OCI-LY7 (cell line): ENCODE measurements around the gene MTHFD2. TPM values are rescaled to one million over a fixed set of nuclear protein-coding genes. Genes with fewer than 3 reads are reported as not detected.
A peak's percentile ranks its signal among the peaks of the same experiment; 100 is the strongest.

Source experiments
- Bru-seq: library from RNA; stranded (reverse); fragments of 400-500 nt; gene quantifications from one replicate; lab custom pipeline; 2021; lab: Mats Ljungman, UMichigan
- BruChase-seq, 2 experiments: library from RNA; stranded (reverse); fragments of 400-500 nt; gene quantifications; one replicate each; lab custom pipeline; 2021; lab: Mats Ljungman, UMichigan
- BruUV-seq: library from RNA; stranded (reverse); fragments of 400-500 nt; replicated peaks from 2 replicates; lab custom pipeline; 2021; lab: Mats Ljungman, UMichigan
- CTCF ChIA-PET: fragments of 300-600 bp; sonication (Branson Sonifier 250); formaldehyde crosslinking; loops from one replicate; lab custom pipeline; 2022; ENCODE audit warnings: antibody characterized with exemption; ENCODE audit not compliant: unreplicated experiment; lab: Charles Lee
- POLR2A ChIA-PET: fragments of 300-600 bp; sonication (Branson Sonifier 250); formaldehyde crosslinking; loops from one replicate; lab custom pipeline; 2022; ENCODE audit warnings: antibody characterized with exemption; lab: Charles Lee
- DNase-seq: peaks from one replicate; pipeline ENCODE4 v3.0.0-alpha.2; 2015; ENCODE audit warnings: low spot score
- H2AFZ ChIP-seq: fragments of 200-600 bp; sonication (generic), shearing (Covaris generic); 2 replicates; pipeline ENCODE4 v1.6.1; 2014; ENCODE audit warnings: mild to moderate bottlenecking, antibody characterized with exemption, low read length, moderate library complexity
- H3K27ac ChIP-seq: fragments of 200-600 bp; sonication (generic); 2 replicates; pipeline ENCODE4 v1.5.1; 2014; ENCODE audit warnings: mixed run types, low read depth, mild to moderate bottlenecking, moderate library complexity, low read length, inconsistent platforms; ENCODE audit not compliant: poor library complexity, severe bottlenecking
- H3K36me3 ChIP-seq: fragments of 200-600 bp; sonication (generic); 2 replicates; pipeline ENCODE4 v1.6.1; 2014; ENCODE audit warnings: mild to moderate bottlenecking, antibody characterized with exemption, low read length, moderate library complexity, mixed read lengths; ENCODE audit not compliant: insufficient read depth
- H3K4me1 ChIP-seq: fragments of 200-600 bp; sonication (generic); 2 replicates; pipeline ENCODE4 v1.5.1; 2014; ENCODE audit warnings: mild to moderate bottlenecking, low read length; ENCODE audit not compliant: insufficient read depth, poor library complexity, severe bottlenecking
- H3K4me2 ChIP-seq: fragments of 200-600 bp; sonication (generic); 2 replicates; pipeline ENCODE4 v1.6.1; 2014; ENCODE audit warnings: mild to moderate bottlenecking, low read length
- H3K4me3 ChIP-seq: fragments of 200-600 bp; sonication (generic); 2 replicates; pipeline ENCODE4 v1.5.1; 2014; ENCODE audit warnings: mild to moderate bottlenecking, low read depth, low read length; ENCODE audit not compliant: poor library complexity, severe bottlenecking
- H3K79me2 ChIP-seq: fragments of 200-600 bp; sonication (generic); 2 replicates; pipeline ENCODE4 v1.6.1; 2016; ENCODE audit warnings: low read depth, mild to moderate bottlenecking, low read length, moderate library complexity, mixed read lengths; ENCODE audit not compliant: insufficient read depth
- H3K9me2 ChIP-seq: fragments of 200-600 bp; sonication (generic); 2 replicates; pipeline ENCODE4 v1.6.1; 2016; ENCODE audit warnings: mild to moderate bottlenecking, low read length, mixed read lengths; ENCODE audit not compliant: insufficient read depth
- H3K9me3 ChIP-seq: fragments of 200-600 bp; sonication (generic); 2 replicates; pipeline ENCODE4 v1.6.1; 2014; ENCODE audit warnings: mild to moderate bottlenecking, mixed run types, low read length, mixed read lengths
- H4K20me1 ChIP-seq: fragments of 200-600 bp; sonication (generic); 2 replicates; pipeline ENCODE4 v1.6.1; 2014; ENCODE audit warnings: mild to moderate bottlenecking, antibody characterized with exemption, low read length, moderate library complexity, mixed read lengths; ENCODE audit not compliant: insufficient read depth
- CTCF ChIP-seq: fragments of 200-600 bp; sonication (generic); conservative IDR thresholded peaks from 2 replicates; pipeline ENCODE4 v1.5.1; 2014; ENCODE audit warnings: mild to moderate bottlenecking, antibody characterized with exemption, low read length, moderate library complexity, mixed read lengths
- EZH2phosphoT487 ChIP-seq: fragments of 200-600 bp; sonication (generic); IDR thresholded peaks from 2 replicates; pipeline ENCODE4 v1.6.1; 2018; ENCODE audit warnings: low read depth, borderline replicate concordance, mild to moderate bottlenecking, mixed run types, antibody characterized with exemption, low read length, moderate library complexity, mixed read lengths
- intact Hi-C: fragments of 100-400 bp; cut with micrococcal nuclease; formaldehyde crosslinking; loops from one replicate; pipeline ENCODE4 v1.10.0; 2022; ENCODE audit not compliant: unreplicated experiment
- long read RNA-seq: library from polyadenylated mRNA; stranded (forward); transcript quantifications from one replicate; pipeline ENCODE4 v2.0.0, GENCODE V29; 2022
- total RNA-seq, 2 experiments: library from RNA; depleted of rRNA in 1 of 2; stranded (reverse); fragments of >200 nt in 1 of 2; shearing (Covaris generic) in 1 of 2; gene quantifications; 2 replicates each; pipeline ENCODE4 v1.2.3, GENCODE V29; 2014 to 2022

The MTHFD2 gene
- total RNA-seq (2014; rRNA removed; shearing (Covaris generic)) (220 and 250 TPM in 2 replicates), total RNA-seq (2022) (365 and 375 TPM in 2 replicates), Bru-seq, nascent RNA (percentile 99 among the genes with signal in this experiment), BruChase-seq, experiment 1, labeled RNA remaining after a 6-hour chase (percentile 99 among the genes with signal in this experiment), BruChase-seq, experiment 2, labeled RNA remaining after a 2-hour chase (percentile 99 among the genes with signal in this experiment)
- long read RNA-seq, full-length matches to known transcripts, result 394 of 541 reads
- long read RNA-seq, partial matches to known transcripts, result 43 of 541 reads
- long read RNA-seq, other reads (novel, unspliced or antisense), result 104 of 541 reads

- BruUV-seq, result no TSS peak
- peaks cover 36% of the 10 kb centered on the region for H4K20me1 ChIP-seq
- intact Hi-C loops, result loop anchor here (1.0 kb wide), 3 partner anchors 17 to 51 kb away; partner anchors contain the start of genes BOLA3 and MOB1A
- peak within 1 kb of the TSS; percentile 91 for H2AFZ ChIP-seq
- ChIA-PET CTCF (interaction anchor here (2.8 kb wide), 1 partner anchor 20 kb away, joined by 8 read pairs; the partner anchor contains the start of gene MOB1A), POLR2A (interaction anchor here (0.7 to 7.1 kb wide), 13 partner anchors 9 to 210 kb away, joined by 3 to 118 read pairs (median 6); partner anchors contain the start of gene MOB1A)
- peak within 1 kb of the TSS; percentile 81 for H3K4me2 ChIP-seq
- no peak for TF ChIP-seq EZH2phosphoT487
- peak; percentile 81 for TF ChIP-seq CTCF
- H3K9me3 ChIP-seq, result no peaks in the 10 kb centered on the region
- H3K9me2 ChIP-seq, result no peaks in the 10 kb centered on the region
- H3K36me3 ChIP-seq, result peaks cover 46% of the 10 kb centered on the region
- H3K79me2 ChIP-seq, result peaks cover 47% of the 10 kb centered on the region
- DNase-seq, result peak; percentile 99
- H3K27ac ChIP-seq, result peak within 1 kb of the TSS; percentile 88
- H3K4me1 ChIP-seq, result peaks cover 49% of the 10 kb centered on the region
- peak within 1 kb of the TSS; percentile 84 for H3K4me3 ChIP-seq
Measured at GRCh38 chr2:74198461-74199274, at the start of gene MTHFD2. Gene MTHFD2, plus strand, starts transcription at chr2:74198615. Its CDS starts 27 bp downstream, at chr2:74198642.

- intact Hi-C loops, result loop anchor here (5.0 to 10.0 kb wide), 5 partner anchors 147 to 243 kb away; partner anchors contain the start of gene TET3
- H3K79me2 ChIP-seq, result peaks cover 11% of the 10 kb centered on the region; the same call in 1 of the 2 replicates
- ChIA-PET POLR2A (interaction anchor here (0.9 to 2.3 kb wide), 2 partner anchors 18 to 29 kb away, joined by 5 to 7 read pairs; partner anchors contain the start of gene MOB1A), CTCF (interaction anchor here (1.7 kb wide), 1 partner anchor 321 kb away, joined by 4 read pairs; the partner anchor contains the start of gene STAMBP)
- TF ChIP-seq EZH2phosphoT487 (no peak), CTCF (no peak)
- H3K4me1 ChIP-seq, result peaks cover 28% of the 10 kb centered on the region
- no peaks in the 10 kb centered on the region for H3K9me2 ChIP-seq
- no peak overlapping the region for H2AFZ ChIP-seq
- no peaks in the 10 kb centered on the region for H3K9me3 ChIP-seq
- no peak overlapping the region for H3K27ac ChIP-seq
- H3K4me3 ChIP-seq, result no peak overlapping the region
- peak; percentile 11 for DNase-seq
- BruUV-seq, result no TSS peak
- H3K4me2 ChIP-seq, result no peak overlapping the region
- peaks cover under 1% of the 10 kb centered on the region; the same call in 1 of the 2 replicates for H4K20me1 ChIP-seq
- peaks cover 43% of the 10 kb centered on the region for H3K36me3 ChIP-seq
Measured at GRCh38 chr2:74149247-74149525, 49.2 kb upstream of the MTHFD2 start.
